Nephron progenitor cell (in vitro differentiated cells): Measurements from ENCODE around the gene DMPK.

Experiments used
- DNase-seq: peaks from one replicate; pipeline ENCODE4 v3.0.0; 2021
- H3K27ac Mint-ChIP-seq: 2 replicates; pipeline ENCODE4 v1.8.0; 2021; ENCODE audit warnings: mild to moderate bottlenecking, moderate library complexity, mixed read lengths
- H3K27me3 Mint-ChIP-seq: 2 replicates; pipeline ENCODE4 v1.8.0; 2021; ENCODE audit warnings: mild to moderate bottlenecking, low read depth, mixed read lengths; ENCODE audit not compliant: poor library complexity
- H3K36me3 Mint-ChIP-seq: 2 replicates; pipeline ENCODE4 v1.8.0; 2021; ENCODE audit warnings: low read depth, mixed read lengths
- H3K4me1 Mint-ChIP-seq: 2 replicates; pipeline ENCODE4 v1.8.0; 2021; ENCODE audit warnings: mixed read lengths
- H3K4me3 Mint-ChIP-seq: 2 replicates; pipeline ENCODE4 v1.8.0; 2021; ENCODE audit warnings: mild to moderate bottlenecking, moderate library complexity, mixed read lengths
- H3K9me3 Mint-ChIP-seq: 2 replicates; pipeline ENCODE4 v1.8.0; 2021; ENCODE audit warnings: mild to moderate bottlenecking, moderate library complexity, mixed read lengths
- TF ChIP-seq, protein P1 (sequence below): fragments of 200-600 bp; sonication (generic); IDR thresholded peaks from 2 replicates; pipeline ENCODE4 v1.5.0; 2021; ENCODE audit warnings: antibody characterized with exemption

The DMPK gene

DNA sequence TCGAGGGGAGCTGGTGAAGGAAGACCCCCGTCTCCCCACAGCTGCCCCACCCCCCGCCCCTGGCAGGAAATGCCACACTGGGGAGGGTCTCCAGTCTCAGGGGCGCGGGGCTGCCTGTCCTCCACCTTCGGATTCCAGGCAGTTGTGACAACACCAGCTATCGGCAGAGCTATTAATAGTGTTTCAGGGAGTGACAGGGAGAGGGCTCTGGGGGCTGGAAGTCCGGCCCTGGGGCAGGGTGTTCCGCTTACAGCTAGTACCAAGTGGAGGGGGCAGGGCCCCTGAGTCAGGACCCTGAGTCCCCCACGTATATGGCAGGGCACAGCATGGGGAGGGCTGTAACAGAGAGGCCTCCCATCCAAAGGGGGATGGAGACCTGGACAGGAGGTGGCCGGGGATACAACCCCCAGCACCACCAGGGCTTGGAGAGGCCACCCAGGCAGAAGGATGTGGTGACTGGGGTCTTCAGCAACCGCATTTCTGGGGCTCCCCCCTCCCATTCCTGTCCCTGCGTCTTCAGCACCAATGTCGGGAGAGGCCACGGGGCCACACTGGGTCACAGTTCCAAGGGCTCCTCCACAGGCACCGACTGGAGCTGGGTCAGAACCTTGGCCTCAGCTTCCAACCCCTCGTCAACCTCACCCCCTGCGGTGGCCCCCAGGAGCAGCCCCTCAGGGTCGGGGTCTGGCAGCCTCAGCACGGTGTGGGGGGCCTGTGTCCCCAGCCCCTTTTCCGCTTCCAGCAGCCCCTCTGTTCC lies 17.2 kb downstream of the DMPK start:
- Mint-ChIP-seq H3K4me3 (peak overlapping the region; percentile 70), H3K4me1 (peaks cover 32% of the 10 kb centered on the region), H3K27me3 (no peaks in the 10 kb centered on the region), H3K9me3 (no peaks in the 10 kb centered on the region), H3K36me3 (no peaks in the 10 kb centered on the region), H3K27ac (peak overlapping the region; percentile 92)
- TF ChIP-seq, protein P1, sequence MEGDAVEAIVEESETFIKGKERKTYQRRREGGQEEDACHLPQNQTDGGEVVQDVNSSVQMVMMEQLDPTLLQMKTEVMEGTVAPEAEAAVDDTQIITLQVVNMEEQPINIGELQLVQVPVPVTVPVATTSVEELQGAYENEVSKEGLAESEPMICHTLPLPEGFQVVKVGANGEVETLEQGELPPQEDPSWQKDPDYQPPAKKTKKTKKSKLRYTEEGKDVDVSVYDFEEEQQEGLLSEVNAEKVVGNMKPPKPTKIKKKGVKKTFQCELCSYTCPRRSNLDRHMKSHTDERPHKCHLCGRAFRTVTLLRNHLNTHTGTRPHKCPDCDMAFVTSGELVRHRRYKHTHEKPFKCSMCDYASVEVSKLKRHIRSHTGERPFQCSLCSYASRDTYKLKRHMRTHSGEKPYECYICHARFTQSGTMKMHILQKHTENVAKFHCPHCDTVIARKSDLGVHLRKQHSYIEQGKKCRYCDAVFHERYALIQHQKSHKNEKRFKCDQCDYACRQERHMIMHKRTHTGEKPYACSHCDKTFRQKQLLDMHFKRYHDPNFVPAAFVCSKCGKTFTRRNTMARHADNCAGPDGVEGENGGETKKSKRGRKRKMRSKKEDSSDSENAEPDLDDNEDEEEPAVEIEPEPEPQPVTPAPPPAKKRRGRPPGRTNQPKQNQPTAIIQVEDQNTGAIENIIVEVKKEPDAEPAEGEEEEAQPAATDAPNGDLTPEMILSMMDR = no peak
- peak; percentile 36 for DNase-seq

DNA sequence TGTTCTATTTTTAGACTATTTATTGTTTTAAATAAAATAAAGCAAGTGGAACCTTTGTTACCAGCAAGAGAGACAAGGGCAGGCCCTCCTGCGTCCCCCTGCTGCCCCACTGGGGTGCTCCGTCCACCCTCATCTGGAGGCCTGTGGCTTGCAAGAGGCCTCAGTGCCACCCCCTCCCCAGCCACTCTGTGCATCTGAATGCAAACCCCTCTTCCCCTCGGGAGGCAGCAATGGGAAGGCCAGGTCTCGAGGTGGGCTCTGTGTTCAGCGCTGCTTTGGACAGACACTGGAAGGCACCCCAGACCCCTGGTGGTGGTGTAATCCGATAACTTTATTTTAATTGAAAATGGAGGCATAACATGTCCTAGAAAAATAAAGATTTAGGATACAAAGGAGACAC lies 17.8 kb downstream of the DMPK start:
- no peak for DNase-seq
- Mint-ChIP-seq H3K9me3 (no peaks in the 10 kb centered on the region), H3K27ac (peak overlapping the region; percentile 92), H3K4me1 (peaks cover 30% of the 10 kb centered on the region), H3K27me3 (no peaks in the 10 kb centered on the region), H3K36me3 (no peaks in the 10 kb centered on the region), H3K4me3 (peak overlapping the region; percentile 70)
- TF ChIP-seq, protein P1 = no peak

DNA sequence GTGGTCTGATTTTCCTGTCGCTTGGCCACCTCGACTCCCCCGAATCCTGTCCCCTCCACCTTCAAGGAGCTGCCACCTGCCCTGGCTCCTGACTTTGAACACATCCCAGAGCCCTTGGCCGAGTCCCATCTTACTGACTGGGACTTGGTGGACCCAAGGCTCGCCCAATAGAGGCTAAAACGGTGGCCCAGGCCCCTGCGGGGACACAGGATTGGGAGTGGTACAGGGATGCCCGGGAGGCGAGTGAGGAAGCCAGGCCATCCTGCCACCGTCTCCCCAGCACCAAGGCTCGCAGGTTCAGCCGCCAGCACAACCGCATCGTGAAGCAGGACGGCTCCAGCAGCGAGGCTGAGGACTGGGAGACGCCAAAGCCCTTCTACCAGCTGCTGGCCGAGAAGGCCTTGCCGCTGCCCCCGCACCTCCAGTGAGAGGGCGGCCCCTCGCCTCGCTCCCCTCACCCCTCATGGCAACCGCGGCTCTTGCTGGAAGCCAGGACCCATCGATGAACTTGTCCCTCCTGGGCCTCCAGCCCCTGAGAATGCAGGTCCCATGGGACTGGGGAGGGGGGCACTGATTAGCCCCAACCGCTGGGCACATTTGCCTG lies 18.5 kb downstream of the DMPK start:
- peaks cover 33% of the 10 kb centered on the region for H3K4me1 Mint-ChIP-seq
- H3K36me3 Mint-ChIP-seq = no peaks in the 10 kb centered on the region
- H3K9me3 Mint-ChIP-seq = no peaks in the 10 kb centered on the region
- no peak overlapping the region for H3K4me3 Mint-ChIP-seq
- no peak for DNase-seq
- no peak overlapping the region for H3K27ac Mint-ChIP-seq
- peaks cover 1% of the 10 kb centered on the region for H3K27me3 Mint-ChIP-seq
- TF ChIP-seq, protein P1 = no peak

DNA sequence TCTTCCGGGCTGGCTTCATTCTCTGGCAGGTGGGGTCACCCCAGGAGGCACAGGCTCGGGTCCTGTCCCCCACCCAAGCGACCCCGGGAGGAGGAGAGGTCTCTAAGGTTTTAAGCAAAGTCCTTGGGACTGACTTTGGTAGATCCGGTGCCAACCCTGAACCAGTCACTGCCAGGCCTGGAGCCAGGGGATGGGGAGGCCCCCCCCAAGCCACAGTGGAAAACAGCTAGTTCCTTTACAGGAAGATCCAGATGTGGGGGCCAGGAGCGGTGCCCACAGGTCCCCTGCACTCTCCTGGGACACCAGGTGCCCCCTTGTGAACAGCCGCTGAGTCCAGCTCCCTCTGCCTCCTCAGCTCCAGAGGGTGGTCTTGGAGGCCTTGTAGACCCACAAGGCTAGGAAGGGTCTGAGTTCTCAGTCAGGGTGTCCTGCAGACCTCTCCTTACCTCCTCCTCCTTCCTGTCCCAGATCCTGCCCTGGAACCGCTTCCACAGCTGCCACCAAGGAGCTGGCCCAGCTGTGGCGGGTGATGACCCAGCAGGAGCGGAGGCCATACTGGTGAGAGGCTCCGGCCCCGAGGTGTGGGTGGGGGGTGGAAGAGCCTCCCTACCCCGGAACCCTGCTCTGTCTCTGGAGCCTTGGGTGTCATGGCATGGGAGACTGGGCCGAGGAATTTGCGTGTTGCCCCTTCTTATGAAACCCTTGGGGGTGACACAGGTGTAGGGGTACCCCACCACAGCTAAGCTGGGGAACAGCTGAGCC lies 19.2 kb downstream of the DMPK start:
- H3K36me3 Mint-ChIP-seq = no peaks in the 10 kb centered on the region
- no peak overlapping the region for H3K4me3 Mint-ChIP-seq
- peaks cover 33% of the 10 kb centered on the region for H3K4me1 Mint-ChIP-seq
- no peak overlapping the region for H3K27ac Mint-ChIP-seq
- DNase-seq = no peak
- peaks cover 7% of the 10 kb centered on the region for H3K27me3 Mint-ChIP-seq
- H3K9me3 Mint-ChIP-seq = no peaks in the 10 kb centered on the region
- TF ChIP-seq, protein P1 = no peak

DNA sequence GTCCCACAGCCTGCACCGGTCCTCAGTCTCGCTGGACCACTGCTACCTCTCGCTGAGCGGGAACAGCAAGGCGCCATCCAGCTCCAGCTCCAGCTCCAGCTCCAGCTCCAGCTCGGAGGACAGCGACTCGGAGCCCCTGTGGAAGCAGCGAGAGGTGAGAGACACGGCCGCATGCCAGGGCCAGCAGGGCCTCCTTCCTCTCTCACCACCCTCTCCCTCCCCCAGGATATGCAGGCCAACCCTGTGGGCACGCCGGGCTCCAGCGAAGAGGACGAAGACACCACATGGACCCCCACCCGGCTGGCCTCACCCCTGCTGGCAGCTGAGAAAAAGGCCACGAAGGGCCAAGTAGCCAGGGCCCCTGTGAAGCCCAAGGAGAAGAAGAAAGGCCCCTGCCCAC lies 20.6 kb downstream of the DMPK start:
- no peak for DNase-seq
- peaks cover 8% of the 10 kb centered on the region for H3K27me3 Mint-ChIP-seq
- peaks cover 42% of the 10 kb centered on the region for H3K4me1 Mint-ChIP-seq
- TF ChIP-seq, protein P1 = no peak
- no peaks in the 10 kb centered on the region for H3K9me3 Mint-ChIP-seq
- H3K36me3 Mint-ChIP-seq = no peaks in the 10 kb centered on the region
- no peak overlapping the region for H3K4me3 Mint-ChIP-seq
- H3K27ac Mint-ChIP-seq = no peak overlapping the region
